Natural killer cell (primary cell): ENCODE results near the gene AFAP1. TPM values are rescaled to one million over a fixed set of nuclear protein-coding genes. Genes with fewer than 3 reads are reported as not detected.

Experiments used
- ATAC-seq, 3 donors: fragments of 150-1000 bp in 2 of 3; fragments of 200-7000 bp in 1 of 3; cut with Tn5 transposase; 1 replicate in 1 of 3; 2 replicates in 2 of 3; pipeline ENCODE4 v1.10.0; 2021; ENCODE audit warnings: mild to moderate bottlenecking in 2 of 3, moderate library complexity in 2 of 3
- DNase-seq, 2 donors: peaks; one replicate each; pipeline versions ENCODE4 v3.0.0 to v3.0.0-alpha.2; 2013 to 2021; ENCODE audit warnings: mixed read lengths in 1 of 2
- H3K27ac ChIP-seq: one replicate; pipeline ENCODE4 v1.5.1; 2013; ENCODE audit warnings: mild to moderate bottlenecking, low read length
- H3K27me3 ChIP-seq: one replicate; pipeline ENCODE4 v1.6.1; 2013; ENCODE audit warnings: low read length; ENCODE audit not compliant: control insufficient read depth, insufficient read depth
- H3K36me3 ChIP-seq: one replicate; pipeline ENCODE4 v1.6.1; 2013; ENCODE audit warnings: low read length; ENCODE audit not compliant: control insufficient read depth, insufficient read depth
- H3K4me1 ChIP-seq: one replicate; pipeline ENCODE4 v1.6.1; 2013; ENCODE audit warnings: low read length; ENCODE audit not compliant: control insufficient read depth, insufficient read depth
- H3K4me3 ChIP-seq: one replicate; pipeline ENCODE4 v1.5.1; 2013; ENCODE audit warnings: low read length
- H3K9me3 ChIP-seq: one replicate; pipeline ENCODE4 v1.6.1; 2013; ENCODE audit warnings: low read length; ENCODE audit not compliant: control insufficient read depth, insufficient read depth
- H3K27ac Mint-ChIP-seq, 2 donors: one replicate each; pipeline ENCODE4 v1.8.0; 2022; ENCODE audit warnings: mild to moderate bottlenecking in 2 of 2, mixed read lengths in 2 of 2, moderate library complexity in 1 of 2
- H3K27me3 Mint-ChIP-seq, 2 donors: one replicate each; pipeline ENCODE4 v1.8.0; 2022; ENCODE audit warnings: low read depth in 2 of 2, mixed read lengths in 2 of 2
- H3K36me3 Mint-ChIP-seq: one replicate; pipeline ENCODE4 v1.8.0; 2022; ENCODE audit warnings: mixed read lengths
- H3K4me1 Mint-ChIP-seq, 2 donors: one replicate each; pipeline ENCODE4 v1.8.0; 2022; ENCODE audit warnings: mixed read lengths in 2 of 2
- H3K4me3 Mint-ChIP-seq: one replicate; pipeline ENCODE4 v1.8.0; 2022; ENCODE audit warnings: mild to moderate bottlenecking, moderate library complexity, mixed read lengths
- H3K9me3 Mint-ChIP-seq, 2 donors: one replicate each; pipeline ENCODE4 v1.8.0; 2022; ENCODE audit warnings: mixed read lengths in 2 of 2
- CTCF ChIP-seq: fragments of 200-600 bp; IDR thresholded peaks from one replicate; pipeline ENCODE4 v1.8.0; 2022; ENCODE audit warnings: antibody characterized with exemption
- WGBS: methylation state at CpG from one replicate; pipeline ENCODE4 v1.1.7; 2013; ENCODE audit warnings: missing lambda C conversion rate; ENCODE audit not compliant: insufficient coverage; 5-methylcytosine and 5-hydroxymethylcytosine counted together
- intact Hi-C: fragments of 100-400 bp; cut with micrococcal nuclease; formaldehyde crosslinking; loops from one replicate; pipeline ENCODE4 v1.14.2; 2022
- total RNA-seq, 4 donors: library from RNA; stranded (reverse); fragments of 120-200 nt in 1 of 4; gene quantifications; one replicate each; pipeline versions ENCODE4 v1.2.3 to v1.2.4, GENCODE V29; 2013 to 2022

Gene AFAP1
- total RNA-seq, 3 donors from 2014 or later (not counting 1 experiment from before 2014, with no cell fraction given) = 4.9 to 12.5 (median 9.5) TPM

GRCh38 chr4:7795983-7796382, 143.7 kb downstream of the AFAP1 start:
- H3K27me3 Mint-ChIP-seq = peaks cover 0 to 13% of the 10 kb centered on the region in 2 donors
- Histone ChIP-seq H3K27ac (no peak overlapping the region), H3K4me1 (no peaks in the 10 kb centered on the region), H3K36me3 (no peaks in the 10 kb centered on the region), H3K9me3 (no peaks in the 10 kb centered on the region), H3K27me3 (no peaks in the 10 kb centered on the region), H3K4me3 (no peak overlapping the region)
- H3K27ac Mint-ChIP-seq = no peak overlapping the region
- intact Hi-C loops = no loop called here
- no peak for TF ChIP-seq CTCF
- ATAC-seq = no peak
- H3K36me3 Mint-ChIP-seq = peaks cover 9% of the 10 kb centered on the region
- no peak overlapping the region for H3K4me3 Mint-ChIP-seq
- no peaks in the 10 kb centered on the region for H3K4me1 Mint-ChIP-seq
- DNase-seq = no peak
- H3K9me3 Mint-ChIP-seq = no peaks in the 10 kb centered on the region
- 96% methylated on average over 6 of the region's 8 CpGs for WGBS

- H3K36me3 ChIP-seq = no peaks in the 10 kb centered on the region
- Mint-ChIP-seq H3K4me3 (no peak overlapping the region), H3K36me3 (no peaks in the 10 kb centered on the region), H3K27me3 (peaks cover 0 to 7% of the 10 kb centered on the region in 2 donors), H3K4me1 (no peaks in the 10 kb centered on the region), H3K9me3 (no peaks in the 10 kb centered on the region), H3K27ac (no peak overlapping the region)
- no peak for DNase-seq
- no peaks in the 10 kb centered on the region for H3K27me3 ChIP-seq
- H3K4me1 ChIP-seq = no peaks in the 10 kb centered on the region
- no peak overlapping the region for H3K27ac ChIP-seq
- ATAC-seq = no peak
- WGBS = 57% methylated on average over 10 of the region's 10 CpGs
- no peak overlapping the region for H3K4me3 ChIP-seq
- H3K9me3 ChIP-seq = no peaks in the 10 kb centered on the region
- intact Hi-C loops = no loop called here
- TF ChIP-seq CTCF = no peak
These were observed 146.5 kb downstream of the AFAP1 start for GRCh38 chr4:7793186-7793585.

- no peak overlapping the region for H3K4me3 Mint-ChIP-seq
- no peaks in the 10 kb centered on the region for H3K27me3 ChIP-seq
- DNase-seq (no peak), ATAC-seq (no peak)
- H3K36me3 Mint-ChIP-seq = no peaks in the 10 kb centered on the region
- H3K4me1 Mint-ChIP-seq = no peaks in the 10 kb centered on the region
- no peak for TF ChIP-seq CTCF
- no peaks in the 10 kb centered on the region for H3K9me3 ChIP-seq
- H3K4me1 ChIP-seq = no peaks in the 10 kb centered on the region
- intact Hi-C loops = no loop called here
- no peak overlapping the region for H3K27ac ChIP-seq
- no peak overlapping the region for H3K27ac Mint-ChIP-seq
- WGBS = 86% methylated on average over 8 of the region's 8 CpGs
- peaks cover 0 to 7% of the 10 kb centered on the region in 2 donors for H3K27me3 Mint-ChIP-seq
- no peak overlapping the region for H3K4me3 ChIP-seq
- H3K36me3 ChIP-seq = no peaks in the 10 kb centered on the region
- H3K9me3 Mint-ChIP-seq = no peaks in the 10 kb centered on the region
These were observed 147.0 kb downstream of the AFAP1 start for GRCh38 chr4:7792616-7793015.

- Histone ChIP-seq H3K4me3 (no peak overlapping the region), H3K27ac (no peak overlapping the region), H3K9me3 (no peaks in the 10 kb centered on the region), H3K27me3 (no peaks in the 10 kb centered on the region), H3K36me3 (no peaks in the 10 kb centered on the region), H3K4me1 (no peaks in the 10 kb centered on the region)
- DNase-seq = no peak
- no peak overlapping the region for H3K27ac Mint-ChIP-seq
- no peaks in the 10 kb centered on the region for H3K9me3 Mint-ChIP-seq
- intact Hi-C loops = no loop called here
- H3K4me3 Mint-ChIP-seq = no peak overlapping the region
- 72% methylated on average over 2 of the region's 2 CpGs for WGBS
- peaks cover 0 to 7% of the 10 kb centered on the region in 2 donors for H3K27me3 Mint-ChIP-seq
- no peaks in the 10 kb centered on the region for H3K4me1 Mint-ChIP-seq
- ATAC-seq = no peak
- H3K36me3 Mint-ChIP-seq = no peaks in the 10 kb centered on the region
- no peak for TF ChIP-seq CTCF
These were observed 148.7 kb downstream of the AFAP1 start for GRCh38 chr4:7790999-7791398.
